CD4-positive, alpha-beta T cell treated with Interleukin-17A for 1 hour (primary cell): Measurements from ENCODE around the gene CCNE1.

Experiments
- DNase-seq: peaks from one replicate; pipeline ENCODE4 v3.0.0-alpha.2; 2020

Gene CCNE1

GRCh38 chr19:29811125-29812079 is at the start of gene CCNE1:
CCNE1 (plus strand) TSS chr19:29811991; CDS start chr19:29812556, 565 bp downstream.
- peak; percentile 94 for DNase-seq

- DNase-seq, result no peak
Measured at GRCh38 chr19:29763196-29763595, 48.6 kb upstream of the CCNE1 start.

DNA sequence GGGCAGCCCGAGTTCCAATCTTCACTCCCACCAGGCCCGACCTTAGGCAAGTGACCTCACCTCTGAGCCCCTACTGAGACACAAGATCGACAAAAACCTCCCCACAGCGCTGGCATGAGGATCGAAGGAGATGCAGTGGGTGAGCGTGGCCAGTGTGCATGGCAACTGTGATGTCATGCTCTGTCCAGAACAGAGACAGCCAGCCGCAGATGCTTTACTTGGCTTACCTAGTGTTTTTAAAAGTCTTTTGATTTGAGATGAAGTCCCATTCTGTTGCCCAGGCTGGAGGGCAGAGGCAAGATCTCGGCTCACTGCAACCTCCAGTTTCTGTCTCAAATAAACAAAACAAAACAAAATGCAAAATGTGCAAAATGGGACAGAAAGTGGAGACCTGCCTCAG is 47.4 kb upstream of the CCNE1 start:
- no peak for DNase-seq

DNA sequence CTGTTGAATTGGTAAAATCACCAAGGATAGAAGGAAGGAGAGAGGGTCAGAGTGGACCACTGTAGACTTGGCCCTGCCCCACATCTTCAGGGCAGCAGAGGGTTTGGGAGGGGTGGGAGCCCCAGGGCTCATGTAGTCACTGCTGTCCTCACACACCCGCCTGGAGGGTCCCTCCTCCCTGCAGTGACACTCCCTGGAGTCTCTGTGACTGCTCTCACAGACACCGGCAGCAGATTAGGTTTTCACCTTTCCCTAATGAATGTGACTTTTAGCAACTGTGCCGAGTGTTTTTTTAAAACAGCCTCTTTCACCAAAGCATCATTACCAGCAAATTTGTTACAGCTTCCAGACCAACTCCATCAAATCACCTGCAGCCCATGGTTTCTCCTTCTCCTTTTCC is 45.7 kb upstream of the CCNE1 start:
- DNase-seq, result no peak

DNA sequence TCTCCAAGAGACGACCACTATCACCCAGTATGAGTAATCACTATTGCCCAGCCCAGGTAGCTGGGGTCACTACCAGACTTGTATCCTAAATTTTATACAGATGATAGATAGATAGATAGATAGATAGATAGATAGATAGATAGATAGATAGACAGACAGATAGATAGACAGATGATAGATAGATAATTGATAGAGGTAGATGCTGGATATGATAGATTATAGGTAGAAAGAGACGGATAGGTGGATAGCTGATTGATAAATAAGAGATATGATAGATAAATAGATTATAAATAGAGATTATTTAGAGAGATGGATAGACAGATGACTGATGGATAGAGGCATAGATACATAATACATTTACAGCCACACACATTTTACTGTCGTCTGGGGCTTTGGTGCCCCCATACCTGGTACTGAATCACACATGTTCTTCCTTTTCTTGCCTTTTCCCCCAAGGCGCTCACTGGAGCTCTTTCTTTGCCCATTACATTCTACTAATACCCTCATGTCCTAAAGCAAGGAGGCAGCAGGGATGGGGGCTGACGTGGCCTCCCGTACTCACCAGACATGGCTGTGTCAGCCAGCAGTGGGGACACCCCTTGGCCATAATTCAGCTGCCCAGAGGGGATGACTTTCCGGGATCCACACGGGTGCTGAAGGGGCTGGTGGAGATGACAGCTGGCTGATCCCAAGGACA is 44.6 kb upstream of the CCNE1 start:
- DNase-seq, result no peak

DNA sequence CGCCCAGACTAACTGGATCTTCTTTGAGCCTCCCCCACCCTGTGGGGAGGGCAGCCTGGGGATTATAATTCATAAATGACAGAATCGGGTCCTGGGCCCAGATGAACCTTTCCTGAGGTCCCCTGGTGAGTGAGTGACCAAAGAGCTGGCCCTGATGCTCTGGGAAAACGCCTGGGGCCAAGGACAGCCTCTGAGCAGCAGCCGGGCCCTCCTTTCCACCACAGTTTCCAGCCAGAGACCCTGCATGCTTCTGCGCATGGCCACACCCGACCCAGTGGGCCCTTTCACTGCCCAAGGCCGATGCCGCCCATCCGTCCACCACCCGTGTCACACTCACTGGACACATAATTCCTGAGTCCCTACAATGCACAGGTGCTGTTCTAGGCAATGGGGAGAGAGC is 43.6 kb upstream of the CCNE1 start:
- DNase-seq, result no peak

- DNase-seq, result no peak
Measured at GRCh38 chr19:29769997-29770396, 41.8 kb upstream of the CCNE1 start.

DNA sequence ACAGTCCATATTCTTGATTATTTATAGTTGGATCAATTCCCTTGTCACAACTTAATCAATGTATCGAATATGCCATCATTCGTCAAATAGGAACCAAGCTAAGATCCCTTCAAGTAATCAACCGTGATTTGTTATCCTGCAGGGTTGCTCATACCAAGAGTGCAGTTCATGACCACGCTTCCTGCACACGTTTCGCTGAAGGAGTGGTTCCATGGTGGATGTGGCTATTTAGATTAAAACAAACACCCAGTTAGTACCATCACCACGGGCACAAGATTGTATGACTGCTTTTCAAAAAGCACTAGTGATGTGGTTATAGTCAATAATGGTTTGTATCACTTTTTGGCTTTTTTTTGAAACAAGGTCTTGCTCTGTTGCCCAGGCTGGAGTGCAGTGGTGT is 41.1 kb upstream of the CCNE1 start:
- no peak for DNase-seq

DNA sequence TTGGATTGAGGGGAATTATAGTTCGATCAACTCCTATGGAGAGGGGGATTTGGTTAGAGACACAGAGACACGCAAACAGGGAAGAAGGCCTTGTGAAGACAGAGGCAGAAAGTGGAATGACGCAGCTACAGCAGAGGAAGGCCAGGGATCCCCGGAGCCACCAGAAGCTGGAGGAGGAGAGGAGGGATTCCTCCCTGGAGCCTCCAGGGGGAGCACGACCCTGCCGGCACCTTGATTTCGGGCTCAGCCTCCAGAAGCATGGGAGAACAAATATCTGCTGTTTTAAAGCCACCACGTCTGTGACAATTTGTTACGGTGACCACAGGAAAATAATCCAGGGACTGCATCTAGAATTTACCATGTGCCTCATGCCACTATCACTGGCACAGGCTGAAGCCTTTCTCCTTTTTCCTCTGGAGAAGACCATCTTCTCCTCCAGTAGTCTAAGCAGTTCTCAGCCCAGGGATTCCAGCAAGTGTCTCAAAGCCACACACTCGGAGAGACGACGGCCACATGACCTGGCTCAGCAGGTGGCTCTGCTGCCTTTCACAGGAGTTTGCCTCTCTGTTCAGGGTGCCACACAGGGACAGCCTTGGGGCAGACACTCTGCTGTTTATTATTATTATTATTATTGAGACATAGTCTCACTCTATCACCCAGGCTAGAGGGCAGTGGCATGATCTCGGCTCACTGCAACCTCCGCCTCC is 39.9 kb upstream of the CCNE1 start:
- DNase-seq, result peak; percentile 23

- no peak for DNase-seq
Measured at GRCh38 chr19:29772696-29773095, 39.1 kb upstream of the CCNE1 start.

DNA sequence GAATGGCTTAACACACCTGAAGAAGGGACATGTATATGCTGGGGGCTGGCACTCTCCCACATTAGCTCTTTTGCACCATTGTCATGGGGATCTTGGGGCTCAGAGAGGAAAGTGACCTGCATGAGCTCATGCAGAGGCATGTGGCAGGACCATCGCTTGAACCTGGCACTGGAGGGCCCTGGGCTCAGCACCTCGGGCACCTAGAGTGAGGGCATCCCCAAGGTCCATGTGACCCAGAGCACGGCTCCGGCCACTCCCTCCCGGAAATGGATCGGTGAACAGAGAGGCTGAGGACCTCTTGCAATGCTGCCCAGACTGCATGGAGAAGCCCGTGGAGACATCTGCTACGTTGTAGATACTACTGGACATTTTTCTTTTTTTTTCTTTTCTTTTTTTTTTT is 38.6 kb upstream of the CCNE1 start:
- no peak for DNase-seq

GRCh38 chr19:29774126-29774525 is 37.7 kb upstream of the CCNE1 start:
- no peak for DNase-seq

DNA sequence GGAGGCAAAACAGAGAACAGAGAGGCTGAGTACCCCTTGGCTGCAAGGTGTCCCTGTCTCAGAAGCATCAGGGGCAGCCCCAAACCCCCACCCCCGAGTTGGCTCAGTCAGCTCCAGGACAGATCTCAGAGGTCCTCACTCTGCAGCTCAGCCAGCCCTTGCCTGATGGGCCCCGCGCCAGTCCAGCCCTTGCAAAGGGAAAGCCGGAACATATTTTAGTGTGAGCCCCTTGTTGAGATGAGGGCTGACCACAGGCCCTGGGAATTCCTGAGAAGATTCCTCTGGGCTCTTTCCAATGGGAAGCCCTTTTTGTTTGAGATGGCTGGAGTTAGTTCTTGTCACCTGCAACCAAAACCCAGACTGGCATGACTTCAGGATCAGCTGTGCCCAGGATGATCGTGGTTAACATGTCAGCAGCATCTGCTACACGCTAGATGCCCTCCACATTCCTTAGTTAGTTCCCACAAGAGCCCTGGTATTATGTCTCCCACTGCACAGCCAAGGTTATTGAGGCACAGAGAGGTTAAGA is 33.9 kb upstream of the CCNE1 start:
- DNase-seq, result no peak

- DNase-seq, result no peak
Measured at GRCh38 chr19:29779921-29780320, 31.9 kb upstream of the CCNE1 start.

GRCh38 chr19:29781386-29782259 is 30.2 kb upstream of the CCNE1 start:
- no peak for DNase-seq

DNA sequence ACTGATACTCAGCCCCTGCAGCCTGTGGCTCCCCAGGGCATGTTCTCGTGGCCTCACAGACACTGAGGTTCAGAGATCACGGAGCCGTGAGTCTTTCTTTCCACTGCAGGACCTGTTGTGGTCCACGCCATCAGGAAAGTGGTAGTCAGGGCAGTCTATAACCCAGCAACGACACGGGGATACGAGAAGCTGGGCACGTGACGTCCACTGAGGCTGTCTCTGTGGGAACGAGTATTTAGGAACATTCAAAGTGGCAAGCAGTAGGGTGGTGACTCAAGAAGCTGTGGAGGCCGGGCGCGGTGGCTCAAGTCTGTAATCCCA is 29.6 kb upstream of the CCNE1 start:
- DNase-seq, result no peak

DNA sequence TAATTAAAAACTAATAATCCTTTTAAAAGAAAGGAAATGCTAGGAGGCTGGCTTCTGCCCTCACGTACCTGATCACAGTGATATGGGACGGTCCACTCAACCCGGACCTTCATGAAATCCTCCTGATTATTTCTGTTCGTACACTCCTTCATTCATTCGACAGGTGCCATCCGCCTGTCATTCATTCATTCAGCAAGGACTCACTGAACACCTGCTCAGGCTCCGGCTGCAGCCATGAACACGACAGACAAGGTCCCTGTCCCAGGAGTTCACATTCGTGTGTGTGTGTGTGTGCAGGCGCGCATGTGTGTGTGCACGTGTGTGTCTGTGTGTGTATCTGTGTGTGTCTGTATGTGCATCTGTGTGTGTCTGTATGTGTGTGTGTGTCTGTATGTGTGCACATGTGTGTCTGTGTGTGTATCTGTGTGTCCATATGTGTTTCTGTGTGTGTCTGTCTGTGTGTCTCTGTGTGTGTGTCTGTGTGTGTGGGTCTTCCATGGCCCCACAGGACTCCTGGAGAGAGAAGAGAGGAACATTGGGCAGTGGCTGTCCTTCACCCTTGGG is 28.1 kb upstream of the CCNE1 start:
- DNase-seq, result no peak

- DNase-seq, result no peak
Measured at GRCh38 chr19:29784598-29785223, 27.1 kb upstream of the CCNE1 start.

DNA sequence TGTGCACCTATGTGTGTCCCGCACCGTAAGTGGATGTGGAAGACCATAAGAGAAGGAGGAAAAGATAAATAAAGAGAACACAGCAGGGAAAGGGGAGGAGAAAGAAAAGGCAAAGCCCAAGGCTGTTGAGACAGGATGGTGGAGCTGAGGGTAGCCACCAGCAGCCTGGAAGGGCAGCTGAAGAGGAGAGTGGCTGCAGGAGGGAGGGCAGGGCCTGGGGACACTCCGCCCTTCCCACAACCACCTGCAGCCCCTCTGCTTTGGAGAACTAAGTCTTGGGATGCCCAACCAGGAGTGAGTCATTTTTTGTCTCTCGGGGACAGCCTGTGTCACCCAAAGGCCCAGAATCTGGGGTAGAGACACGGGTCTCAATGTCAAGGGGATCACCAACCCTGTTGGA is 26.4 kb upstream of the CCNE1 start:
- DNase-seq, result no peak

- peak; percentile 6 for DNase-seq
Measured at GRCh38 chr19:29785955-29786589, 25.7 kb upstream of the CCNE1 start.

DNA sequence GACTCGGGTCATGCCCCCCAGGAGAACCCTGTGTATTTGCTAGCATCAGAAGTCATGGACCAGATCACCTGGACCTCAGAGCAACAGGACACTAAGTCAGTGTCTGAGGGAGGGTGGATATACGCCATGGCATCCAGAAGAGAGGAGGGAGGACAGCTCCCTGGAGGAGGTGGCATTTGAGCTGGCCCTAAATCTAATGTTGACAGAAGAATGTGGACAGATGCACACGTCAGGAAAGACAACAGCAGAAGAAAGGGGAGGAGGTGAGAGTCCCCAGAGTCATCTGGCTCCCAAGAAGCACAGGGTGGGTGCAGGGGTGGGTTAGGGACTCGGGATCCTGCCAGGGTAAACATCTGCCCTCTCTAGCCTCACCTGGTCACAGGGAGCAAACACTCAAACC is 24.5 kb upstream of the CCNE1 start:
- DNase-seq, result no peak
